Measurements from ENCODE around the gene BTBD18. TPM values are rescaled to one million over a fixed set of nuclear protein-coding genes. Genes with fewer than 3 reads are reported as not detected.

Gene BTBD18
- total and polyA plus RNA-seq, 7 donors: 0.03 TPM; not detected in 6

- Histone ChIP-seq H3K4me3 (no peak overlapping the region), H3K36me3 (peaks cover 7 to 34% (median 19%) of the 10 kb centered on the region in 4 donors), H3K27ac (no peak overlapping the region), H3K9me3 (no peaks in the 10 kb centered on the region), H3K27me3 (no peaks in the 10 kb centered on the region), H3K4me1 (peaks cover 0 to 21% (median 17%) of the 10 kb centered on the region in 4 donors)
- no peak for DNase-seq
- 93% methylated on average over 5 of the region's 5 CpGs for WGBS, 2 donors
- intact Hi-C loops (cut with DNase I): no loop called here
- TF ChIP-seq EP300 (IDR thresholded peaks at IDR 0.05) (no peak), POLR2AphosphoS5 (IDR thresholded peaks at IDR 0.05) (no peak), POLR2A (IDR thresholded peaks at IDR 0.05) (no peak)
- TF ChIP-seq, protein P1, sequence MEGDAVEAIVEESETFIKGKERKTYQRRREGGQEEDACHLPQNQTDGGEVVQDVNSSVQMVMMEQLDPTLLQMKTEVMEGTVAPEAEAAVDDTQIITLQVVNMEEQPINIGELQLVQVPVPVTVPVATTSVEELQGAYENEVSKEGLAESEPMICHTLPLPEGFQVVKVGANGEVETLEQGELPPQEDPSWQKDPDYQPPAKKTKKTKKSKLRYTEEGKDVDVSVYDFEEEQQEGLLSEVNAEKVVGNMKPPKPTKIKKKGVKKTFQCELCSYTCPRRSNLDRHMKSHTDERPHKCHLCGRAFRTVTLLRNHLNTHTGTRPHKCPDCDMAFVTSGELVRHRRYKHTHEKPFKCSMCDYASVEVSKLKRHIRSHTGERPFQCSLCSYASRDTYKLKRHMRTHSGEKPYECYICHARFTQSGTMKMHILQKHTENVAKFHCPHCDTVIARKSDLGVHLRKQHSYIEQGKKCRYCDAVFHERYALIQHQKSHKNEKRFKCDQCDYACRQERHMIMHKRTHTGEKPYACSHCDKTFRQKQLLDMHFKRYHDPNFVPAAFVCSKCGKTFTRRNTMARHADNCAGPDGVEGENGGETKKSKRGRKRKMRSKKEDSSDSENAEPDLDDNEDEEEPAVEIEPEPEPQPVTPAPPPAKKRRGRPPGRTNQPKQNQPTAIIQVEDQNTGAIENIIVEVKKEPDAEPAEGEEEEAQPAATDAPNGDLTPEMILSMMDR (IDR thresholded peaks at IDR 0.05): no peak
Observed at GRCh38 chr11:57745206-57745605, 6.4 kb downstream of the BTBD18 start.

GRCh38 chr11:57744357-57744756, 7.3 kb downstream of the BTBD18 start:
- intact Hi-C loops (cut with DNase I): no loop called here
- no peak for TF ChIP-seq POLR2AphosphoS5 (IDR thresholded peaks at IDR 0.05)
- TF ChIP-seq, protein P1 (IDR thresholded peaks at IDR 0.05): no peak
- DNase-seq: no peak
- no peak overlapping the region for H3K4me3 ChIP-seq
- no peak overlapping the region for H3K27ac ChIP-seq
- H3K36me3 ChIP-seq: peaks cover 7 to 40% (median 19%) of the 10 kb centered on the region in 4 donors
- H3K9me3 ChIP-seq: no peaks in the 10 kb centered on the region
- no peaks in the 10 kb centered on the region for H3K27me3 ChIP-seq
- 84 to 92% methylated on average over 2 of the region's 2 CpGs for WGBS, 2 donors
- peaks cover 0 to 21% (median 17%) of the 10 kb centered on the region in 4 donors for H3K4me1 ChIP-seq

- Histone ChIP-seq H3K36me3 (peaks cover 10 to 61% (median 28%) of the 10 kb centered on the region in 4 donors), H3K4me3 (peak overlapping the region; percentile 75 to 90 (median 88)), H3K27me3 (no peaks in the 10 kb centered on the region), H3K4me1 (peaks cover 0 to 21% (median 17%) of the 10 kb centered on the region in 4 donors), H3K27ac (peak overlapping the region; percentile 93 to 97 (median 96)), H3K9me3 (no peaks in the 10 kb centered on the region)
- intact Hi-C loops (cut with DNase I): loop anchor here (2.0 kb wide), 1 partner anchor 21 kb away; no protein-coding TSS in a partner anchor
- DNase-seq: no peak
- TF ChIP-seq POLR2A (IDR thresholded peaks at IDR 0.05): no peak
- no peak for TF ChIP-seq EP300 (IDR thresholded peaks at IDR 0.05)
- TF ChIP-seq, protein P1 (IDR thresholded peaks at IDR 0.05): no peak
- TF ChIP-seq POLR2AphosphoS5 (IDR thresholded peaks at IDR 0.05): no peak
- 2% methylated on average over 10 of the region's 10 CpGs for WGBS, 2 donors
Observed at GRCh38 chr11:57742087-57742452, 9.5 kb downstream of the BTBD18 start.

- peak within 1 kb of the TSS; percentile 75 to 90 (median 88) for H3K4me3 ChIP-seq
- no peaks in the 10 kb centered on the region for H3K9me3 ChIP-seq
- intact Hi-C loops (cut with DNase I): loop anchor here (2.0 kb wide), 4 partner anchors 21 to 73 kb away; partner anchors contain the start of genes MED19, TMX2 and ZDHHC5
- TF ChIP-seq, protein P1 (IDR thresholded peaks at IDR 0.05): no peak
- TF ChIP-seq POLR2AphosphoS5 (IDR thresholded peaks at IDR 0.05): peak; percentile 87 to 95 (median 92)
- peak in 1 of 4 donors; percentile 21 for TF ChIP-seq EP300 (IDR thresholded peaks at IDR 0.05)
- peak; percentile 70 to 85 for TF ChIP-seq POLR2A (IDR thresholded peaks at IDR 0.05)
- no peaks in the 10 kb centered on the region for H3K27me3 ChIP-seq
- peak; percentile 99 for DNase-seq
- peaks cover 0 to 21% (median 17%) of the 10 kb centered on the region in 4 donors for H3K4me1 ChIP-seq
- H3K36me3 ChIP-seq: peaks cover 10 to 61% (median 28%) of the 10 kb centered on the region in 4 donors
- WGBS, 2 donors: 0% methylated on average over 75 of the region's 75 CpGs
- peak within 1 kb of the TSS; percentile 93 to 97 (median 96) for H3K27ac ChIP-seq
Observed at GRCh38 chr11:57741132-57742086, 10.2 kb downstream of the BTBD18 start, which contains the start of gene SELENOH. SELENOH (plus strand) TSS chr11:57741491; CDS start chr11:57741596, 105 bp downstream.
